GM10266 (cell line): Measurements from ENCODE around the gene CGNL1.

Experiments
- DNase-seq: peaks from one replicate; pipeline ENCODE4 v3.0.0; 2012; ENCODE audit errors: extremely low spot score
- TF ChIP-seq, protein P1 (sequence below): IDR thresholded peaks from 2 replicates; pipeline ENCODE4 v1.5.1; 2012; ENCODE audit warnings: mild to moderate bottlenecking, low read depth; ENCODE audit not compliant: control insufficient read depth, insufficient read depth; ENCODE audit errors: missing control alignments

The CGNL1 gene

DNA sequence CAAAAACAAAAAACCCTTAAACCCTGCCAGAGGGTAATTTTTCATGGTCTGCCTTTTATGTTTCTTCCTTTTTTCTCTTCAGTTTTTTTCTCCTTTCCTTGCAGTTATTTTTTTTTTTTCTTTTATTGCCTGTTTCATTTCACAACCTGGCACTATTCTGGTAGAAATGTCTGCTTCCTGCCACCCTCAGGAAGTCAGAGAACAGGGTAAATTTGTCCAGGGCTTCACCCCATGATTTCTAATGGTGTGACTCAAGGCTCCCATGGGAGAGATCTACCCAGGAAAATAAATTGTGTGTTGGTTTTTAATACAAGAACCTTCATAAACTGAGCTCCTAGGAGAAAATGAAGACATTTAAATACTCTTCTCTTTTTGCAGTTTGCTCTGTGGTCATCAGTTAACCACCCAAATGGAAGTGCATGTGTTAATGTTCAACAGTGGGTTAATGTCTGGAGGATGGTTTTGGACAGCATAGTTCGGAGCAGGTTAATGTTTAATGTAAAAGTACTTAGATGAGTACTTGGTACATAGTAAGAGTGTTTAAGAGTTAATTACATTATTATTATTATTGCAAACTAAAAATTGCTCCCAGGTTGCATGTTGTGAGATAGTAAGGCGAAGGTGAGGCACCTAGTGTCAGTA lies 45.9 kb downstream of the CGNL1 start:
- TF ChIP-seq, protein P1, sequence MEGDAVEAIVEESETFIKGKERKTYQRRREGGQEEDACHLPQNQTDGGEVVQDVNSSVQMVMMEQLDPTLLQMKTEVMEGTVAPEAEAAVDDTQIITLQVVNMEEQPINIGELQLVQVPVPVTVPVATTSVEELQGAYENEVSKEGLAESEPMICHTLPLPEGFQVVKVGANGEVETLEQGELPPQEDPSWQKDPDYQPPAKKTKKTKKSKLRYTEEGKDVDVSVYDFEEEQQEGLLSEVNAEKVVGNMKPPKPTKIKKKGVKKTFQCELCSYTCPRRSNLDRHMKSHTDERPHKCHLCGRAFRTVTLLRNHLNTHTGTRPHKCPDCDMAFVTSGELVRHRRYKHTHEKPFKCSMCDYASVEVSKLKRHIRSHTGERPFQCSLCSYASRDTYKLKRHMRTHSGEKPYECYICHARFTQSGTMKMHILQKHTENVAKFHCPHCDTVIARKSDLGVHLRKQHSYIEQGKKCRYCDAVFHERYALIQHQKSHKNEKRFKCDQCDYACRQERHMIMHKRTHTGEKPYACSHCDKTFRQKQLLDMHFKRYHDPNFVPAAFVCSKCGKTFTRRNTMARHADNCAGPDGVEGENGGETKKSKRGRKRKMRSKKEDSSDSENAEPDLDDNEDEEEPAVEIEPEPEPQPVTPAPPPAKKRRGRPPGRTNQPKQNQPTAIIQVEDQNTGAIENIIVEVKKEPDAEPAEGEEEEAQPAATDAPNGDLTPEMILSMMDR: no peak
- no peak for DNase-seq

GRCh38 chr15:57423599-57424140 lies 47.4 kb downstream of the CGNL1 start:
- DNase-seq: no peak
- TF ChIP-seq, protein P1: no peak

GRCh38 chr15:57424628-57425405 lies 48.5 kb downstream of the CGNL1 start:
- no peak for DNase-seq
- TF ChIP-seq, protein P1: no peak

DNA sequence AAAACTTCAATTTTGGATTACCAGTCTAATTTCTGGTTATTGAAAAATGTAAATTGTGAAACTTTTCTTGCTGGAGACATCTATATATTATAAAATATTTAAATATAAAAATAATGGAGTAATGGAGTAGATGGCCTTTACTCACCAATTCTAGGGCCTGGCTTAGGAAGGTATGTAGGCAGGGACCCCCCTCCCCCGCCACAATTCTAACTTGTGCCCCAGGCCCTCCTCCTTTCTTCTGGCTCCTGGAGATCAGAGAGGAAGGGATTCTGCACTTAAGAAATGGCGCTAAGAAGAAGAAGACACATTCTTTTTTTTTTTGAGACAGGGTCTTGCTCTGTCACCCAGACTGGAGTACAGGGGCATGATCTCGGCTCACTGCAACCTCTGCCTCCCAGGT lies 49.5 kb downstream of the CGNL1 start:
- TF ChIP-seq, protein P1: no peak
- DNase-seq: no peak

- TF ChIP-seq, protein P1: no peak
- DNase-seq: no peak
These were observed 51.1 kb downstream of the CGNL1 start for GRCh38 chr15:57427367-57427821.

- TF ChIP-seq, protein P1: no peak
- no peak for DNase-seq
These were observed 55.9 kb downstream of the CGNL1 start for GRCh38 chr15:57432141-57432741.
